Measurements from ENCODE around the gene CRYBG2. TPM values are rescaled to one million over a fixed set of nuclear protein-coding genes. Genes with fewer than 3 reads are reported as not detected.
"Not testable (repeated sequence)": the region's sequence is repeated elsewhere in the genome, so short reads cannot be mapped to it uniquely, and the experiment has no call there.

The CRYBG2 gene
- total RNA-seq, 2 donors from 2014 or later: 1.0 to 6.0 TPM

GRCh38 chr1:26297057-26297790, 56.7 kb downstream of the CRYBG2 start:
- Mint-ChIP-seq H3K27ac (peak overlapping the region; percentile 38 to 60), H3K36me3 (no peaks in the 10 kb centered on the region), H3K9me3 (no peaks in the 10 kb centered on the region)
- DNase-seq (ENCODE audit: low spot score in 2 of 2) (no peak), ATAC-seq (no peak)

DNA sequence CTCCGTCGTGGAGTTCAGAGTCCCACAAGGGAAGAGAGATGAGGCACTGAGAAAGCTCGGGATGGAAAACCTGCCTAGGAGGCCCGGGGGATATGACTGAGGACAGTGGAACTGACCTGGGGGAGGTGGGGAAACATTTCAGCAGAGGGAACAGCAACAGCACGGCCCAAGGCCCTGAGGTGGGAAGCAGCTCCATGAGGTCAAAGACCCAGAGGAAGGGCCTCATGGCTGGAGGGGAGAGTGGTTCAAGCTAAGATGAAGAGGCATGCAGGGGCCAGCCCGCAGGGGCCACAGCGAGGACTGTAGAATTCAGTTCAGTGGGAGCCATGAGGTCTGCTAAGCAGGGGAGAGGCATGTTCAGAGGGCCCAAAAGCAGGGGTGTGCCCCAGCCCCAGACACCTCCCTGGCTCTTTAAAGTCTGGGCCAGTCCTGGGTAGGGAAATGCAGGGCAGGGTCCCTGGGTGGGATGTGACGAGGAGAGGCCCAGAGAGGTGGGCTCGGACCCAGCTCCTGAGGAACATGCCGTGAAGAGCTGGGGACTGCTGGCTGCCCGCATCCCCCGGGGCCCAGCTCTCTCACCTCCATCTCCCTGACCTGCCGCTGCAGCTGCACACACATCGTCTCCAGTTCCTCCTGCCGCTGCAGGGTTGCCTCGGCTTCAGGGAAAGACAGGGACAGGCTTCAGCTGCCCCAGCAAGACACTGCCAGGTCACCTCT, 57.4 kb downstream of the CRYBG2 start:
- Mint-ChIP-seq H3K36me3 (no peaks in the 10 kb centered on the region), H3K9me3 (no peaks in the 10 kb centered on the region), H3K27ac (peak overlapping the region; percentile 38 to 76)
- no peak for DNase-seq (ENCODE audit: low spot score in 2 of 2)
- ATAC-seq: no peak

- H3K9me3 Mint-ChIP-seq: no peaks in the 10 kb centered on the region
- H3K36me3 Mint-ChIP-seq: no peaks in the 10 kb centered on the region
- peak overlapping the region; percentile 3 to 69 for H3K27ac Mint-ChIP-seq
- DNase-seq (ENCODE audit: low spot score in 2 of 2) (no peak), ATAC-seq (no peak)
Observed at GRCh38 chr1:26295194-26296138, 58.5 kb downstream of the CRYBG2 start.

DNA sequence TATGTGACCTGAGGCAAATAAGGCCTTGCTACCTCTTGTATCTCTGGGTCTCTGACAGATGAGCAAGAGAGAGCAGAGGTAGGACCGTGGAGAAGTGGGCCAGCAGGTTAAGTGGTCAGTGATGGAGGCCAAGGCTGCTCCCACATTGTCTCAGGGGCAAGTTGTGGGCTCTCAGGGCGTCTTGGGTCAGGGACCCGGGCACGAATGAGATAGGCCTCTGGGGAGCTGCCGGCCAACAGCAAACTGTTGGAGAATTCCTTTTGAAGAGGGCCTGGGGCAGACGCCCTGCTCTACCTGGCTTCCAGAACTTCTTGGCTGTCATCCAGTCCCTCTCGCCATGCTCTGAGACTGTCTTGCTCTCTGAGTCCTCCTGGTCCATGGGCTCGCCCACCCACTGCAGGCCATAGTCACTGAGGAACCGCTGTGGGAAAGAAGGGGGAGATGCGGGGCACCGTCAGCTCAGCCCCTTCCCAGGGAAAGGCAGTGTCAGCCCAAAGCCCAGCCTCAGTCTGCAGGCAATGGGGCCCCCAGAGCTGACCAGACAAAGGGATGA, 59.9 kb downstream of the CRYBG2 start:
- DNase-seq (ENCODE audit: low spot score in 2 of 2): no peak
- H3K36me3 Mint-ChIP-seq: no peaks in the 10 kb centered on the region

GRCh38 chr1:26292735-26293134, 61.2 kb downstream of the CRYBG2 start:
- not testable (repeated sequence) for H3K36me3 Mint-ChIP-seq; ATAC-seq; H3K9me3 Mint-ChIP-seq; DNase-seq (ENCODE audit: low spot score in 2 of 2)
- peak overlapping the region in 1 of 2 donors; percentile 97 for H3K27ac Mint-ChIP-seq

More for the DNA sequence above, 59.9 kb downstream of the CRYBG2 start:
- ATAC-seq: no peak
- Mint-ChIP-seq H3K27ac (no peak overlapping the region), H3K9me3 (no peaks in the 10 kb centered on the region)

GRCh38 chr1:26291939-26292338, 62.0 kb downstream of the CRYBG2 start:
- DNase-seq (ENCODE audit: low spot score in 2 of 2) (no peak), ATAC-seq (no peak)
- Mint-ChIP-seq H3K9me3 (no peaks in the 10 kb centered on the region), H3K27ac (peak overlapping the region; percentile 76 to 97), H3K36me3 (no peaks in the 10 kb centered on the region)

GRCh38 chr1:26291433-26291832, 62.5 kb downstream of the CRYBG2 start:
- ATAC-seq: no peak
- Mint-ChIP-seq H3K27ac (peak overlapping the region; percentile 76 to 97), H3K36me3 (no peaks in the 10 kb centered on the region), H3K9me3 (no peaks in the 10 kb centered on the region)
- no peak for DNase-seq (ENCODE audit: low spot score in 2 of 2)

DNA sequence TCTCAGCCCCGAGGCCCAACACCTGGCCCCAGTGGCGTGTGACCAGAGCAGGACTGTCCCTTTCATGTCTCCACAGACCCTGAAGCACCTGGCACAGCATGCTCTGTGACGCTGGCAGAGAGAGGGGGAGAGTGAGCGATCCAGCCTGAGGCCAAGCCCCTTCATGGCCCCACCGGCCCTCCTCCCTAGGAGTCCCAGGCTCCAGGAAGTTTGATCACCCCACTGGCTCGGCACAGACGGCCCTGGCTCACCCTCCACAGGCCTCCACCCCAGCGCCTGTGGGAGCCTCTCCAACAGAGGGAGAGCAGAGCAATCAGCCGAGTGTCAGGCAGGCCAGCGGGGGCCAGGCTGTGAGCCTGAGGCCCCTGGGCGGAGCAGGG, 63.1 kb downstream of the CRYBG2 start:
- DNase-seq (ENCODE audit: low spot score in 2 of 2): no peak
- no peak for ATAC-seq
- Mint-ChIP-seq H3K27ac (peak overlapping the region in 1 of 2 donors; percentile 97), H3K9me3 (no peaks in the 10 kb centered on the region), H3K36me3 (no peaks in the 10 kb centered on the region)

- peak overlapping the region; percentile 96 to 97 for H3K27ac Mint-ChIP-seq
- DNase-seq (ENCODE audit: low spot score in 2 of 2) (no peak), ATAC-seq (peak in 1 of 2 donors; percentile 13)
- peaks cover 0 to under 1% of the 10 kb centered on the region in 2 donors for H3K36me3 Mint-ChIP-seq
- H3K9me3 Mint-ChIP-seq: no peaks in the 10 kb centered on the region
Observed at GRCh38 chr1:26290122-26290881, 63.6 kb downstream of the CRYBG2 start.

DNA sequence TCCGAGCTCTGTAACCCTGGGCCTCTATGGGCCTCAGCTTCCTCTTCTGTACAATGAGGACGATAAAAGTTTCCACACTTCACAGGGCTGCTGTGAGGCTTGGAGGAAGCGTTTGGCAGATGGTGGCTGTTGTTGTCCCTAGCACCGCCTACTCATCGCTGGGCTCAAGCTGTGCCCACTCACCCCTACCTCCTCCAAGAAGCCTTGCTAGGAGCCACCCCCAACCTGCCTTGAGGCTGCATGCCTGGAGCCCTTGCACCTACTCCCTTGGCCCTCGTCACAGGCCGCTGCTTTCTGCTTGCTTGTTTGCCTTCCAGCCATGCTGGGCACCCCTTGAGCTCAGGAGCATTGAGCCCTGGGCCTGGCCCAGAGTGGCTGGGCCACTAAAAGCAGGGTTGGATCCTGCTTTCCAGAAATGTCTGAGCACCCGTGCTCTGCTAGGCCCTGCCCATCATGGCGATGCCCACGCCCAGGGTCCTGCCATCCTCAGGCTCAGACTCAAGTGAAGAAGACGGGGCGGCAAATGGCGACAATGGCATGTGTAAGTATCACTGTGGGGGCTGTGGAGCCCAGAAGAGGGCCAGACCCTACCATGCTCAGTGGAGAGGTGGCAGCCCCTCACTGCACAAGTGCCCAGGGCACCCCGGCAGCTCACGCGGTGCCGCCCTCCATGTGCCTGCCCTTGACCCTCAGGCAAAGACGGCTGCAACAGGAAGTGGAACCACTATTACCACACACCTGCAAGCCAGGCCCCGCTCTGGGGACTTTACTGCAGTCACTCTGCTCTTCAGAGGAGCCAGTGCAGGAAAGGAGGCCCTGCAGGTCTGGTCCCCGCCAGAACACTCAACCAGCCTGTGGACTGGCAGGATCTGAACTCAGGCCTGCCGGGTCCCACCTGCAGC, 64.5 kb downstream of the CRYBG2 start:
- DNase-seq (ENCODE audit: low spot score in 2 of 2) (no peak), ATAC-seq (peak in 1 of 2 donors; percentile 21)
- Mint-ChIP-seq H3K36me3 (peaks cover 8 to 9% of the 10 kb centered on the region in 2 donors), H3K9me3 (no peaks in the 10 kb centered on the region), H3K27ac (peak overlapping the region; percentile 96 to 97)

- H3K27ac Mint-ChIP-seq: peak overlapping the region; percentile 96 to 97
- DNase-seq (ENCODE audit: low spot score in 2 of 2) (peak in 1 of 2 donors; percentile 55), ATAC-seq (peak; percentile 56 to 61)
- peaks cover 10 to 11% of the 10 kb centered on the region in 2 donors for H3K36me3 Mint-ChIP-seq
- no peaks in the 10 kb centered on the region for H3K9me3 Mint-ChIP-seq
Observed at GRCh38 chr1:26288311-26288941, 65.5 kb downstream of the CRYBG2 start.

GRCh38 chr1:26287811-26288210, 66.1 kb downstream of the CRYBG2 start:
- ATAC-seq (no peak), DNase-seq (ENCODE audit: low spot score in 2 of 2) (no peak)
- Mint-ChIP-seq H3K9me3 (no peaks in the 10 kb centered on the region), H3K36me3 (peaks cover 10 to 17% of the 10 kb centered on the region in 2 donors), H3K27ac (peak overlapping the region; percentile 96 to 97)

- Mint-ChIP-seq H3K36me3 (peaks cover 10 to 21% of the 10 kb centered on the region in 2 donors), H3K9me3 (no peaks in the 10 kb centered on the region), H3K27ac (peak overlapping the region; percentile 96 to 97)
- ATAC-seq (peak; percentile 28 to 30), DNase-seq (ENCODE audit: low spot score in 2 of 2) (peak in 1 of 2 donors; percentile 62)
Observed at GRCh38 chr1:26287033-26287711, 66.8 kb downstream of the CRYBG2 start.

DNA sequence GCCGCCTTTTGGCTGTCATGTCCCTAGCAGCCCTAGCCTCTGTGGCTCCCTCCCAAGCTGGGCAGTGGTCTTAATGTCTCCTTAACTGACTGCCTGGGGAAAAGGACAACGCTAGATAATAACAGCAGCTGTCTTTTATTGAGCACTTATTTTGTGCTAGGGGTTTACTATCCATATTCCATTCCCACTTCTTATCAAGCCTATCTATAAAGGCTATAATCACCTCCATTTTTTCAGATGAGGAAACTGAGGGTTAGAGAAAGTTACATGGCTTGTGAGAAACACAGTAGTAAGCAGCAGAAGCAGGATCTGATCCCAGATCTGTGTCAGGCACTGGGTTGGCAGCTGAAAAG, 67.9 kb downstream of the CRYBG2 start:
- Mint-ChIP-seq H3K9me3 (no peaks in the 10 kb centered on the region), H3K36me3 (peaks cover 17 to 29% of the 10 kb centered on the region in 2 donors), H3K27ac (peak overlapping the region in 1 of 2 donors; percentile 87)
- DNase-seq (ENCODE audit: low spot score in 2 of 2): no peak
- no peak for ATAC-seq
